Transverse colon (tissue), 4 donors: ENCODE measurements around the gene SBK2. TPM values are rescaled to one million over a fixed set of nuclear protein-coding genes. Genes with fewer than 3 reads are reported as not detected.

Source experiments
- DNase-seq: peaks from one replicate; pipeline ENCODE4 v3.0.0-alpha.2; 2019
- H3K27ac ChIP-seq, 4 donors: fragments of 200-600 bp; sonication (generic); 2 replicates each; pipeline ENCODE4 v1.5.1; 2016 to 2018; ENCODE audit warnings: inconsistent platforms in 4 of 4
- H3K27me3 ChIP-seq: fragments of 200-600 bp; sonication (generic); 2 replicates; pipeline ENCODE4 v1.5.1; 2017; ENCODE audit warnings: inconsistent platforms
- H3K36me3 ChIP-seq, 4 donors: fragments of 200-600 bp; sonication (generic); 2 replicates each; pipeline ENCODE4 v1.5.1; 2017 to 2019; ENCODE audit warnings: inconsistent platforms in 4 of 4
- H3K4me1 ChIP-seq, 4 donors: fragments of 200-600 bp; sonication (generic); 2 replicates each; pipeline ENCODE4 v1.5.1; 2017 to 2020; ENCODE audit warnings: inconsistent platforms in 4 of 4
- H3K4me3 ChIP-seq, 4 donors: fragments of 200-600 bp; sonication (generic); 1 replicate in 1 of 4; 2 replicates in 3 of 4; pipeline versions ENCODE4 v1.5.1 to v1.6.1; 2017 to 2019; ENCODE audit warnings: inconsistent platforms in 4 of 4
- H3K9me3 ChIP-seq, 2 donors: fragments of 200-600 bp; sonication (generic); 2 replicates each; pipeline ENCODE4 v1.5.1; 2017 to 2019; ENCODE audit warnings: inconsistent platforms in 2 of 2
- EP300 ChIP-seq: sonication (generic); formaldehyde crosslinking; IDR thresholded peaks from one replicate; pipeline ENCODE4 v1.6.1; 2017; ENCODE audit warnings: antibody characterized with exemption, low read depth
- POLR2A ChIP-seq: fragments of 450-650 bp; IDR thresholded peaks from one replicate; pipeline ENCODE4 v1.6.1; 2016; ENCODE audit warnings: antibody characterized with exemption, mild to moderate bottlenecking, moderate library complexity
- POLR2AphosphoS5 ChIP-seq, 3 donors: sonication (generic); formaldehyde crosslinking; IDR thresholded peaks; one replicate each; pipeline ENCODE4 v1.6.1; 2016; ENCODE audit warnings: antibody characterized with exemption in 3 of 3
- WGBS, 2 donors: methylation state at CpG; one replicate each; pipeline ENCODE4 v1.1.5; 2018; ENCODE audit warnings: low coverage in 1 of 2; 5-methylcytosine and 5-hydroxymethylcytosine counted together
- in situ Hi-C, 4 donors: fragments of 200-750 bp; cut with MboI; loops; one replicate each; pipeline versions ENCODE4 v1.15.0 to v1.15.1; 2017; ENCODE audit warnings: low sequenced_read_pairs in 3 of 4, low pct_ligation_motif_present in 1 of 4, low pct_unique_long_range_greater_than_20kb in 1 of 4
- intact Hi-C: fragments of 100-400 bp; cut with DNase I; formaldehyde crosslinking; loops from one replicate; pipeline ENCODE4 v1.15.1; 2023; ENCODE audit warnings: low total_unique reads
- total RNA-seq, 4 donors: library from RNA; depleted of rRNA; stranded (reverse); fragments of >200 nt; gene quantifications; one replicate each; pipeline ENCODE4 v1.1.0, GENCODE V29; 2016
- TF ChIP-seq, protein P1 (sequence below), 5 experiments: fragments of 200-600 bp in 3 of 5; fragments of 450-650 bp in 2 of 5; sonication (generic) in 3 of 5; IDR thresholded peaks; 1 replicate in 2 of 5; 2 replicates in 3 of 5; pipeline ENCODE4 v1.5.1; 2016 to 2017; ENCODE audit warnings: antibody characterized with exemption in 5 of 5, inconsistent platforms in 3 of 5, mild to moderate bottlenecking in 2 of 5, moderate library complexity in 1 of 5

SBK2 gene
- total RNA-seq, 4 donors from 2014 or later: not detected

GRCh38 chr19:55526216-55527196 lies 10.4 kb downstream of the SBK2 start:
- in situ Hi-C loops (no loop called here), intact Hi-C loops (no loop called here)
- TF ChIP-seq POLR2A (no peak), POLR2AphosphoS5 (IDR thresholded peaks at IDR 0.05) (no peak), EP300 (no peak)
- TF ChIP-seq, protein P1, sequence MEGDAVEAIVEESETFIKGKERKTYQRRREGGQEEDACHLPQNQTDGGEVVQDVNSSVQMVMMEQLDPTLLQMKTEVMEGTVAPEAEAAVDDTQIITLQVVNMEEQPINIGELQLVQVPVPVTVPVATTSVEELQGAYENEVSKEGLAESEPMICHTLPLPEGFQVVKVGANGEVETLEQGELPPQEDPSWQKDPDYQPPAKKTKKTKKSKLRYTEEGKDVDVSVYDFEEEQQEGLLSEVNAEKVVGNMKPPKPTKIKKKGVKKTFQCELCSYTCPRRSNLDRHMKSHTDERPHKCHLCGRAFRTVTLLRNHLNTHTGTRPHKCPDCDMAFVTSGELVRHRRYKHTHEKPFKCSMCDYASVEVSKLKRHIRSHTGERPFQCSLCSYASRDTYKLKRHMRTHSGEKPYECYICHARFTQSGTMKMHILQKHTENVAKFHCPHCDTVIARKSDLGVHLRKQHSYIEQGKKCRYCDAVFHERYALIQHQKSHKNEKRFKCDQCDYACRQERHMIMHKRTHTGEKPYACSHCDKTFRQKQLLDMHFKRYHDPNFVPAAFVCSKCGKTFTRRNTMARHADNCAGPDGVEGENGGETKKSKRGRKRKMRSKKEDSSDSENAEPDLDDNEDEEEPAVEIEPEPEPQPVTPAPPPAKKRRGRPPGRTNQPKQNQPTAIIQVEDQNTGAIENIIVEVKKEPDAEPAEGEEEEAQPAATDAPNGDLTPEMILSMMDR (IDR thresholded peaks at IDR 0.05): no peak
- Histone ChIP-seq H3K27me3 (peaks cover 4% of the 10 kb centered on the region), H3K4me1 (peaks cover 5 to 11% (median 10%) of the 10 kb centered on the region in 4 donors), H3K9me3 (no peaks in the 10 kb centered on the region), H3K27ac (no peak overlapping the region), H3K4me3 (no peak overlapping the region), H3K36me3 (no peaks in the 10 kb centered on the region)
- peak; percentile 80 for DNase-seq
- 0 to 40% methylated on average over 2 to 23 of the region's 35 CpGs for WGBS, 2 donors

DNA sequence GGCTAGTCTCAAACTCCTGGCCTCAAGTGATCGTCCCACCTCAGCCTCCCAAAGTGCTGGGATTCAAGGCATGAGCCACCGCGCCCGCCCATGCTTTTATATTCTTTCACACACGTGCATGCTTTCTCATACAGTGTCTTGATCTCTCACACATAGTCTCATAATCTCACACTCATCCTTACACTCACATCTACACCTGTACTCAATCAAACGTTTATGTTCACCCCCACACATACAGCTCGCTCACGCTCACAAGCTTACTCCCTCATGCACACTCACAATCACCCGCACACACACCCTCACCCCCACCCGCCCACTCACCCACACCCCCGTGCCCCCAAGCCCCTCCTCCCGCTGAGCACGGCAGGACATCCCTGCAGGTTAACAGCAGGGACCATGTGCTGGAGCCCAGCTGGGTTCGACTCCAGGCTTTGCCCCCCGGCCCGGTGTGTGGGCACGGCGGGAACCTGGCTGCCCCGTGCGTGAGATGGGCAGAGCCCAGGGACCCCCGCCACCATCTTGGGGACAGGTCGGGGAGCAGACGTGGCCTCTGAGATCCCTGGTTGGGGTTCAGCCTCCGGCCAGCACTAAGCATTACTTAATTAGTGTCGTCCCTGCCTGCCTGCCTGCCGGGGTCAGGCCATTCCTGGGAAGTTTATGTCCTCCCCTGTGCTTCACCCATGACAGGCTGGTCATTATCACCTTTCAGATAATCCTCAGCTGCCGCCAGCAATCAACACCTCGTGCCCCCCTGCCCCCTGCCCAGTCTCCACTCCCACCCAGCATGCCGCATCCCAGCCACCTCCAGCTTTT lies 11.4 kb downstream of the SBK2 start:
- no peaks in the 10 kb centered on the region for H3K36me3 ChIP-seq
- H3K4me3 ChIP-seq: no peak overlapping the region
- DNase-seq: no peak
- H3K4me1 ChIP-seq: peaks cover 5 to 11% (median 10%) of the 10 kb centered on the region in 4 donors
- intact Hi-C loops (no loop called here), in situ Hi-C loops (no loop called here)
- H3K9me3 ChIP-seq: no peaks in the 10 kb centered on the region
- WGBS, 2 donors: 52 to 58% methylated on average over 11 to 26 of the region's 29 CpGs
- no peak overlapping the region for H3K27ac ChIP-seq
- TF ChIP-seq, protein P1 (IDR thresholded peaks at IDR 0.05): no peak
- TF ChIP-seq EP300 (no peak), POLR2A (no peak), POLR2AphosphoS5 (IDR thresholded peaks at IDR 0.05) (no peak)
- H3K27me3 ChIP-seq: peaks cover 4% of the 10 kb centered on the region

DNA sequence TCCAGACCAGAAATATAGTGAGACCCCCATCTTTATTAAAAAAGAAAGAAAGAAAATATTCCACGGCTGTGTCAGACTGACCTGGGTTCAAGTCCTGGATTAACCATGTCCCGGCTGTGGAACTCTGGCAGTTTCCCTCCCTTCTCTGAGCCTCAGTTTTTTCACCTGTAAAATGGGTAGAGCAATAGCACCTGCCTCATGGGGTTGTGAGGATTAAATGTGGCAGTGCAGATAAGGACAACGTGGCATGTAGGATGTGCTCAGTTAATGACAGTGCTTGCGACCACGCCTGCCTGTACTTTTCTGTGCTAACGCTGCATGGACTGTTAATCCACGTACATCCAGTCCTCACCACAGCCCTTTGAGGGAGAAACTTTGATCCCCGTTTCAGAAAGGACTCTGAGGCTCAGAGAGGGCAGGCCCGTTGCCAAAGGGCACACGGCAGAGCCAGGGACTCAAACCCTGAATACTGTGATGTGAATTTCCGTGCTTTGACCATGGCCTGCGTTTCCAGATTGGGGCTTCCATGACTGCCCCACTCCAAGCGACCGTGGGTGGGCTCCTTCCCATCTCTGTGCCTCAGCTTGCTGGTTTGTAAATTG lies 16.1 kb downstream of the SBK2 start:
- TF ChIP-seq, protein P1 (IDR thresholded peaks at IDR 0.05): no peak
- TF ChIP-seq POLR2AphosphoS5 (IDR thresholded peaks at IDR 0.05) (no peak), POLR2A (no peak), EP300 (no peak)
- H3K9me3 ChIP-seq: no peaks in the 10 kb centered on the region
- H3K36me3 ChIP-seq: no peaks in the 10 kb centered on the region
- intact Hi-C loops: no loop called here
- no peak overlapping the region for H3K27ac ChIP-seq
- no peaks in the 10 kb centered on the region for H3K27me3 ChIP-seq
- DNase-seq: no peak
- in situ Hi-C loops: no loop called here
- peaks cover 0 to 10% (median 3%) of the 10 kb centered on the region in 4 donors for H3K4me1 ChIP-seq
- H3K4me3 ChIP-seq: no peak overlapping the region
- 69 to 100% methylated on average over 1 to 14 of the region's 14 CpGs for WGBS, 2 donors
